Activated gamma-delta T cell treated with Interleukin-2 at 50 U/mL for 16 hours (primary cell): ENCODE results near the gene CSNK1G3.

ENCODE experiments used
- DNase-seq: peaks from one replicate; pipeline ENCODE4 v3.0.0-alpha.2; 2020

The CSNK1G3 gene

DNA sequence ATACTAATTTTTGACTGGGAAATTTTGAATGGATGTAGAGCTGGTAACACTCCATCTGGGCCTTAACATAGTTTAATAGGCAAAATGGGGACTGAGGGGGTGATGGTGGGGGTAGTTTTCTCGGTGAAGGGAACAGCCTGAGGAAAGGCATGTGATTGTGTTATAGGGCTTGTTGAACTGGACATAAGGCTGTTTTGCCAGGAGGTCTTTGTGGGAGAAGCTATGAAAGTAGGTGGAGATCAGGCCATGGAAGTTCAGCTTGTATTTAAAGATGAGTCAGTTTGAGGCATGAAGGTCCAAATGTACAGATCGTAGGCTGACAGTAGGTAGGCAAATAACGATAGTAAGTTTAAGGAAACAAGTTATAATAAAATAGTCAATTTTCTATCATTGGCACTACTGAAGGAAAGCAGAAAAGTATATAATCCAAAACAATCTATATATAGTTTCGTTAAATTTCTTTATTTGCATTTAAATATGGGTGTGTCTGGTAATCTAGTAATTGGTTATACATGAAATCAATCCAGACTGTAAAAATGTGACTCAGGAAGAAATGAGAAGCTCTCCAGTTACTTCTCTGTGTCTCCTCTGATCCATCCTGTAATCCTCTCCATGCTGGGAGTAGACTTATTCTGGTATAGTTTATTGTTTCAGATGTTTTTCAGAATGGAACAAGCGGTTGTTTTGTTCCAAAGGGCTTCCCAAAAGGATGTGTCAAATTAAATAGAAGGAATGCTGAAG, 2.8 kb downstream of the CSNK1G3 start:
- no peak for DNase-seq

DNA sequence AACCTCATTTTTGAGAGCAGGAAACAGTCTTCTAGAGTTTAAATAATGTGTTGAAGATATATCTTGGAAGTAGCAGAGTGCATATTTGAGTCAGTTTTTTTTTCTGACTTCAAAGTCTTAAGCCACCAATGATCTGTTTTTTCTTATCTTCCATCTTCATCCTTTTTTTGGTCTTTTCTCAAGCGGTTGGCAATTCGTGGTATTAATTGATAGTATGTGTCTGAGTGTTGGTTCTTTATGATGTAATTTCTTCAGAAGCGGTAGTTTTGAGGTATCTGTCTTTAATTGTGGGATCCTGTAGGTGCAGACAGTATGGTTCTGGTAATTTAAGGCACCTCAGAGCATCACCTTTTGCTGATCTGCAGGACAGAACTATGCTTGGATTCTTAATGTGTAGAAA, 3.9 kb downstream of the CSNK1G3 start:
- DNase-seq: no peak

DNA sequence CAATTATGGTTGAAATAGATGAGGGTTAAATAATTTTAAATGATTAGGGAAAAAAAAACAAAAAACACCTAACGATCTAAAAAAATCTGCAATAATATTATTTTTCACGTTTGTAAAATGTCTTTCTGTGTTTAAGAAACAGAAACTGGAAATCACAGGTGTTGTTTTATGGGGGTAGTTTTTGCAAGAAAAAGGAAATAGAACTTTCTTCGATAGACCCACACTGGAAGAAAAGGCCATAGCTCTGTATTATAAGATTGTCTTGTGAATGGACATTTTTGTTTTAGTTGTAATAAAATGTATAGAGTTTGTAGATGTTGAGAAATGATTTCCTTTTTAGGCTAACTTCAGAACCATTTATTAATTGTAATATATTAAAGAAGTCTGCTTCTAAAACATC, 5.5 kb downstream of the CSNK1G3 start:
- DNase-seq: no peak

DNA sequence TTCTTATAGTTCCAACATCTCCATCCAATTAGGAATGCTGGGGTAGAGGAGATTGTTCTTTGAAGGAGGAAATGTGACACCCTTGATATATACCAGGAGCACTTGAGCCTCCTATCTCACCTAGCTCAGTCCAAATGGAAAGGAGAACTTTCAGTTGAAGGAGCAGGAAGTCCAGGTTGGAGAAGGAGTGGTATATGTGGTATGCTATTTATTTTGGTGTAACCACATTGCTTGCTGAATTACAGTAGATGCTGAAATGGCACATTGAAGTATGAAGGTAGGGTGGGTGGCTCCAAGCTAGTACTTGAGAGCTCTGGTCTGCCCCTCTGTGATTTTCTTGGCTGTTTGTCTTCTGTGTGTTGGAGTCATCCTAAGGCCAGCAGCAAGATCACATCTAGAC, 6.1 kb downstream of the CSNK1G3 start:
- no peak for DNase-seq

DNA sequence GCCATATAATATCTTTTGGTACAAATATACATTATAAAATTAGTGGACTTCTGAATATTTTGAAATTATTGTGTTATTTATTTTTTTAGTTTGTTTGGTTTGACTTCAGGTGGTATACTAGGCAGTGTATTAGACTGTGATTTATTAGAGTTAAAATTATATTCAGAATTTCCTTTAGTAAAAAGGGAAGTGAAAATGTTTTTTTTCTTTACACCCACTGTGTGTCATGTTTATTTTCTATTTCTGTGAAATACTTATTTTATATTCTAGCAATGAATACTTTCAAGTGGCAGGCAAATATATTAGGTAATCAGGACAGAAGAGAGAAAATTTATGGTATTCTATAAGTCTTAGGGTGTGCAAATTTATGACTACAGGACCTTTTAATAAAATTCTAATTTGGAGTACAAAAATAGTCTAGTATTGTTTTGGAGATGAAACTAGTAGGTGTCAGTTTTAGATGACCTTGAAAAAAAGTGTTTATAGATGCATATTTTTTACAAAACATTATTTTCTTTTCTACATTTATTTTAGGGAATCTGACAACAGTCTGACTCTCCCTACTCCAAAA, 8.8 kb downstream of the CSNK1G3 start:
- DNase-seq: no peak

DNA sequence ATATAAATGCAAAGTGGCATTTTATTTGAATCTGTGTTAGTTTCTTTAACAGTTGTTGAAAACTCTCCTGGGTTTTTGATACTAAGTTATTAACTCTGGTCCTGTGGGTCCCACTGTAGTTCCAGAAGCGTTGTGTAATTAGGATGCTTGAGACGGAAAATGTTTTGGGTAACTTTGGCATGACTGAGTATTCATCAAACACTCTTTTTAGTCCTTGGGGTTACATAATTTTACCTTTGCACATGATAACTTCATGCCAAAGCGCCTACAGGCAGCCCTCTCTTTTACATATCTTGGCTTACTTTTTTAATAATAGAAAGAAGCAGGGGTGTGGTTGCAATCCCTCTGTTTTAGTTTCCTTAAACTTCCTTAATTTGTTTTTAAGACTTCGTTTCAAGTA, 12.2 kb downstream of the CSNK1G3 start:
- DNase-seq: no peak

DNA sequence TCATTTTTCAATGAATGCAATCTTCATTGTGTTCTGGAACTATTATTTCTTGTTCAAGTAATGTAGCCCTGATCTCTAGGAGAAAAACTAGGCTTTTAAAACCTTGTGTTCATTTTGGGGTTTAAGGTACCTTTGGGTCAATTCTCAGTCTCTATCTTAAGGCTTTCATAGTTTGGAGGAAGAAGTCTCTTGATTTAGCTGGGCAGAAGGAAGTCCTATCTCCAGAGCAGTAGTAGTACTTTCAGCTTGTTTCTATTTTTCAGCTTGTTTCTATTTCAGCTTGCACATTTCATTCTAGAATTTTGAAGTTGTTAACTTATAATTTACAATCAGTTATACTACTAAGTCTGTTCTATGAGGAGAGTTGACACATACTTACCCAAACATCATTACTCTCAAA, 15.2 kb downstream of the CSNK1G3 start:
- DNase-seq: no peak

DNA sequence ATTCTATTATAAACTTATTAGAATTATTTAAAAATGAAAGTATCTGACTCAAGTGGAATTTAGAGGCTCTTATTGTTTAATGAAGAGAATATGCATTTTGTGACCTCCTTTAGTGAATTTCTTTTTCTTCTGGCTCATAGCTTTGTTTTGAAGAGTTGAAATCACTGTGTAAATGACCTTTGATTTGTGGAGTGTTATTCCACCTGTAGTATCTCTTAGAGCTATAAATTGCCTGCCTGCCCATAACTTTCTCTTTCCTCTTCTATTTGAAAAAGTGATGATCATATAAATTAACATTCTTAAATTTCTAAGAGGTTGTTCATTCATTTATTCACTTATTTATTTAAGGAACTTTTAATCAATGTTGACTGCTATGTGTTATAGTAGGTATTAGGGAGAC, 16.1 kb downstream of the CSNK1G3 start:
- no peak for DNase-seq

DNA sequence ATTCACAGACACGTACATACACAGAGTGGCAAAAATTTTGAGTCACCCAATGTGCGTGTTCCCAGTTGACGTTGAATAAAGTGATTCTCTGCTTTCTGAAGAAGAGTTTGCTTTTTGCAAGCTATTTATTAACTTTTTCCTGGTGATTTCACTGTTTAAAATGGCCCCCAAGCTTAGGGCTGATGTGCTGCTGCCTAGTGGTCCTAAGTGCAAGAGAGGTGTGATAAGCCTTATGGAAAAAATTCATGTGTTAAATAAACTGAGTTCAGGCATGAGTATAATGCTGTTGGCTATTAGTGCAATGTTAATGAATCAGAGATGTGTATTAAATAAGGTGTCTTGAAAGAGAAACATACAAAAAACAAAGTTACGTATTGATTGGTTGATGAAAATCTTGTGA, 16.9 kb downstream of the CSNK1G3 start:
- DNase-seq: no peak

DNA sequence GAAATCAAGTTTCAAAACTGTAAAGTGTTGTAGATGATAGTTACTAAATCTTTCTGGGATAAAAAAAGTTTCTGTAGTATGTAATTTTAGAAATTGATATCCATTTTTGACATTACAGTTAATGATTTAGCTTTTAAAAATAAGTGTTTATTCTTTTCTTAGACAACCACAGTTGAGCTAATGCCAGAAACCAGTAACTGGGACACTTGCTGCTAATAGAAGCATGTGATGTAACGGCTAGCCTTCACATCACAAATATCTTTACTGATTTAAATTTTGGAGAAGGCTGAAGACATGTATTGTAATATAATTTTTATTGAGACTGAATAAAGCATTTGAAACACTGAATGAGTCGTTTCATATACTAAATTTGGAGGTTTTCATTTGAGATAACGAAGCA, 18.8 kb downstream of the CSNK1G3 start:
- DNase-seq: no peak

DNA sequence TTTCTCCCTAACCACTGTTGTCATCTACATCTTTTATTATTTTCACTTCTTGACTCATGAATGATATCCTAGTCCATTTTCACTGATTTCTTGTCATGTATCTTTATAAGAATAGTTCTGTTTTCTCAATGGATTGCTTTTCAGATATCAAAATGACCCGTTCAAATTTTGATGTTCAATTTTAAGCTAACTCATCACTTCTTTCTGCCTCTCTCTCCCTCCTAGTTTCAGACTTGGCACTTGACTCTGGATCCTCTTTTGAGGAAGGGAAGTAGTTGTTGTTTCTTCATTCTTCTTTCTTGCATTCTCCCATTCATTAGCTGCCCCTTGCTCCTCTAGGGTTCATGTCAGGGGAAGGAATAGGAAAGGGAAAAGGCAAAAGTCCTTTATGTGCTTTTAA, 23.7 kb downstream of the CSNK1G3 start:
- no peak for DNase-seq

DNA sequence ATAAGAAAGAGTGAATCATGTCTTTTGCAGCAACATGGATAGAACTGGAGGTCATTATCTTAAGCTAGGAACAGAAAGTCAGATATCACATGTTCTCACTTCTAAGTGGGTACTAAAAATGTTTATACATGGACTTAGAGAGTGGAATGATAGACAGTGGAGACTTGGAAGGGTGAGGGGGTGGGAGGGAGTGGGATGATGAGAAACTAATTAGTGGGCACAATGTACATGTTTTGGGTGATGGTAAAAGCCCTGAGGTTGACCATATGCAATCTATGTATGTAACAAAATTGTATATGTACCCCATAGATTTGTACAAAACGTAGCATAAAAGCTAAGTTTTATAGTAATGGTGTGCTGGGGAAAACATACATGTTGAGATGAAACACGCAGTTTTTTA, 25.3 kb downstream of the CSNK1G3 start:
- DNase-seq: no peak

DNA sequence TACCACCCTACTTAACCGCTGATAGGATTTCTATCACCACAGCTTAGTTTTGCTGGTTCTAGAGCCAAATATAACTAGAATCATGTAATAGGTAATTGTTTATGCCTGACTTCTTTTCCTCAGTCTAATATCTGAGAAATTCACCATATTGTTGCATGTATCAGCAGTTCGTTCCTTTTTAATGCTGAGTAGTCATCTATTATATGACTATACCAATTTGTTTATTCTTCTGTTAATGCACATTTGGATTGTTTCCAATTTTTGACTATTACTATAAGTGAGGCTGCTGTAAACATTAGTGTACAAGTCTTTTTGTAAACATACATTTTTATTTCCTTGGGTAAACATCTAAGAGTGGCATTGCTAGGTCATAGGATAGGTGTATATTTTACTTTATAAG, 25.9 kb downstream of the CSNK1G3 start:
- no peak for DNase-seq

DNA sequence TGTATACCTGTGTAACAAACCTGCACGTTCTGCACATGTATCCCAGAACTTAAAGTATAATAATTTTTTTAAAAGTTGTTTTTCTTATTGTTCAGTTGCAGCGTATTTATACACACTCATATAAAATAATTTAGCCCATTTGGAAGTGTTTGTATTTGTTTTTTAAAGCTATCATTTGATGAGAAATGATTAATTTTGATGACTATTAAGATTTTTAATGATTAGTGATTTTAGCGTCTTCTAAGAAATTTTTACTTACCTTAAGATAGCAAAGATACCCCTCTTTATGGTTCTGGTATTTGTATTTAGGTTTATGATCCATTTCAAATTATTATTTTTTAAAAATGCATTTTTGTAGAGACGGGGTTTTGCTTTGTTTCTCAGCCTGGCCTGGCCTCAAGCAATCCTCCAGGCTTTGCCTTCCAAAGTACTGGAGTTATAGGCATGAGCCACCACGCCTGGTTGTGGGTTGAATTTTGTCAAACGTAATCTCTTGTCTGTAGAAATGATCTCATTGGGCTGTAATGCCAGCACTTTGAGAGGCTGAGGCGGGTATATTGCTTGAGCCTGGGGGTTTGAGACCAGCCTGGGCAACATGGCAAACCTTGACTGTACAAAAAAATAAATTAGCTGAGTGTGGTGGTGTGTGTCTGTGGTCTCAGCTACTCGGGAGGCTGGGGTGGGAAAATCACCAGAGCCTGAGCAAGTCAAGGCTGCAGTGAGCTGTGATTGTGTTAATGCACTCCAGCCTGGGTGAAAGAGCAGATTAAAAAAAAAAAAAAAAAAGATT, 26.9 kb downstream of the CSNK1G3 start:
- DNase-seq: no peak

DNA sequence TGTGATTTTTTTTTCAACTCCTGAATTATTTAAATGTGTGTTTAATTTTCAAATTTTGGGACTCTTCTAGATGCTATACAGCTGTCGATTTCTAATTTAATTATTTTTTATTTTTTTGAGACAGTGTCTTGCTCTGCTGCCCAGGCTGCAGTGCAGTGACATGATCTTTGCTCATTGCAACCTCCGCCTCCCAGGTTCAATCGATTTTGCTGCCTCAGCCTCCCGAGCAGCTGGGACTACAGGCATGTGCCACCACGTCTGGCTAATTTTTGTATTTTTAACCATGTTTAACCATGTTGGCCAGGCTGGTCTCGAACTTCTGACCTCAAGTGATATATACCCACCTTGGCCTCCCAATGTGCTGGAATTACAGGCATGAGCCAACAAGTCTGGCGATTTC, 28.6 kb downstream of the CSNK1G3 start:
- DNase-seq: no peak

DNA sequence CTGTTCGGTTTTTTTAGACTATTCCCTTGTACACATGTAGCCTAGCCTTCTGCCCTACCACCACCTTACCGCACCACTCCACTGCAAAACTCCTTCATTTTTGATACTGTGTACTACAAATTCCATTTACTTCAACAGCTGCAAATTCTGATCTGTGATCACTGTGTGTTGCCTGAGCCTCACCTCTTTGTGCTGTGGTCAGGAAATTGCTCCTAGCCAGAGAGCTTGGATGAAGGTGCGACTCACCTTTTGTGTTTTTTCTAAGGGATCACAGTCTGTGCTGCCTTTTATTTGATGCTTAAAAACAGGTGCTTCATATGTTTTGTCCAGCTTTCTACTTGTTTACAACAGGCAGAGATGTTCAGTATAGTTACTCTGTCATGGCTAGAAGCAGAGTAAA, 31.5 kb downstream of the CSNK1G3 start:
- DNase-seq: no peak

DNA sequence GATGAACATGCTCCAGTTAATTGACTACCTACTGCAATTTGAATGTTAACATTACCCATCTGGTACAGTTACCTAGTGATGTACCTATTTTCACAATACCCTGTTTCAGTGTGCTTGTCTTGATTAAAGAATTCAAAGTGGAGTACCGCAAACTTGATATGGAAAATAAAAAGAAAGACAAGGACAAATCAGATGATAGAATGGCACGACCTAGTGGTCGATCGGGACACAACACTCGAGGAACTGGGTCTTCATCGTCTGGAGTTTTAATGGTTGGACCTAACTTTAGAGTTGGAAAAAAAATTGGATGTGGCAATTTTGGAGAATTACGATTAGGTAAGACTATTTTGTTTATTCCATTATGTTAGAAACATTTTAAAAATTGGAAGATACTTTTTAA, 33.5 kb downstream of the CSNK1G3 start:
- DNase-seq: no peak

DNA sequence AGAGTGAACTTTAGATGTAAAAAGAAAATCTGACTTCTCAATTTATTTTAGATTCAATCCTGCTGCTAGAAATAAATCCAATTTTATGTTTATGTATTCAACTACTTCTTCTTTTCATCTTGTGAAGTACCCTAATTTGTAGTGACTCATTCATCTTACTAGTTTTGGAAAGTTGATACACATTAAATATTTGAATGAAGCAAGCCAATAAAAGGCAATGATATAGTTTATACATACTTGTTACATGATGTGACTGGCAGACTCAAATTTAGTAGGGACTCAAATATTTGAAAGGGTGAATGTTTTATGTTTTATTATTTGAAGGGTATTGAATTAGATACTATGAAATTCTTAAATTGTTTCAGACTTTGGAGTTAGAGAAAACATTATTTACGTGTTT, 34.7 kb downstream of the CSNK1G3 start:
- no peak for DNase-seq

DNA sequence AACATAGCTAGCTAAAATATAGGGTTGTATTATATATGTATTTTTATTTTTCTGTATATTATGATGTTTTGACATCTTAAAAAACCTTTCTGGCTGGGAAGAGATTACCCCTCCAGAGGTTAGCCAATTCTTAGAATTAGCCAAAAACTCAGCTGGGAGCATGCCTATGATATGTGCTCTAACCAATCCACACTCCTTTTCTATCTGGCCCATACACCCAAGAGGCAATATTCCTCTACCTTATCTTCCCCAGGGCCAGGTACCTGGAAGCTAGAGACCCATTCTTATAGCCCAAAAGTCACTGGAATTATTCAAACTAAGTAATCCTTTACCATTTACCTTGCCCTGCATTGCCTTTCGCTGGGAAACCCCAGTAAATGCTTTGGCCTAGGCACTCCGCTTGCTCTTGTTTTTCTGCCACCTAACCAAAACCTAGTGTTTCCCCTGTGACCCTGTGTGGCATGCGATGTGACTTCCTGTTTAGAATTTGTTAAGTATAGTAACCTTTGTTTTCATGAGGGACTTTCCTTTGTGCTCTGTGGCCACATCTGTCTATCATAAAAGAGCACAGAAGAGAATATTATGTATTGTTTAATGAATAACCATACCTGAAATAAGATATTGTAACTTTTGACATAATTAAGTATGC, 37.4 kb downstream of the CSNK1G3 start:
- DNase-seq: peak; percentile 63

DNA sequence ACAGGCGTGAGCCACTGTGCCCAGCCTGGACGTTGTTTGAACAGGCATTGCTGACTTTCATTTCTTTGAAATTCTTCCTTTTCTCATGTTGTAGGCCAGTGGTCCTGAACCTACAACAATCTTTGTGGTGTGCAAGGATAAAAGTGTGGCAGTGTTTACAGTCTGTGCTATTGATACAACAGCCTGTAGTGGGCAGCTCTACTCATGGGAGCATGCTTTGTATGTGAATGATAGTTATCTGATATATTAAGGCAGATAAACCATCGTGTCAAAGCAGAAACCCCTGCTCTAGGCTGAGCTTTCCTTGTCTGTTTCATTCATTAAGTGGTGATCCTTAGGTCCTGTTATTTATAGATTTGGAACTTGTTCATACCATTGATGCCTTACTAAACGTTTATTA, 42.6 kb downstream of the CSNK1G3 start:
- no peak for DNase-seq

DNA sequence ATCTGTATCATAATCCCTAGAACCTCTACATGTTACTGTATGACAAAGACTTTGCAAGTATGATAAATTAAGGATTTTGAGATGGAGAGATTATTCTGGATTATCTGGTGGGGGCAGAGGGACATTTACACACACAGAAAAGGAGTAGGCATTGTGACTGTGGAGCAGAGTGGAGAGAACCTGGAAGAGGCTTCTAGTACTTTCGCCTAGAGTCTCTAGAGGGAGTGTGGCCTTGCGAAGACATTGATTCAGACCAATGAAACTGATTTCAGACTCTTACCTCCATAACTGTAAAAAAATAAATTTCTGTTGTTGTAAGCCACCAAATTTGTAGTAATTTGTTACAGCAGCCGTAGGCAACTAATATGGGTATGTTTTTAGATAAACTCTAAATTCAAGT, 45.9 kb downstream of the CSNK1G3 start:
- DNase-seq: no peak

DNA sequence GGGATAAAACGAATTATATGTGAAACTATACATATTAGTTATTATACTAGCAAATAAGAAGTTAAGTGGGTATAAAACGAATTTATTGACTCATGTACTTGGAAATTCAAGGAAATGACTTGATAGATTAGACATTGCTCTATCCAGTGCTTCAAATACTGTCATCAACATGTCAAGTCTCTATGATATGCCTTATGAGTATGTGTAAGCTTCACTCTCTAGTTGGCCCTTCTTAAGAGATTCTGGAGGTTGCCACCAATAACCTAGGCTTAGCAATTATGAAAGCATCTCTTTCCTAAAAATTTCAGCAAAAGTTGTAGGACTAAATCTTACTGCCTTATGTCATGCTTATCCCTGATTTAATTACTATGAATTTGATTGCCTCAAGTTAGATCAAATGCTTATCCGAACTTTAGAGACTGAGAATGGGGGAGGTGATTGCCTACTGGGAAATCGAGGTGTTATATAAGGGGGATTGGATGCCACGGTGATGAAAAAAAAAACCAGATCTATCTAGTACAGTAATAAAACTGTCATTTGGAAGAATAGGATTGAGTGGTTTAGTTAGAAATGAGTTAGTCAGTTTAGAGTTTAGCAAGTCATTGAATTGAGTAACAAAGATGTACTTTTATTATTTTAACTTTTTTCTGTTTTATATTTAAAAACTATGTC, 46.9 kb downstream of the CSNK1G3 start:
- DNase-seq: no peak

DNA sequence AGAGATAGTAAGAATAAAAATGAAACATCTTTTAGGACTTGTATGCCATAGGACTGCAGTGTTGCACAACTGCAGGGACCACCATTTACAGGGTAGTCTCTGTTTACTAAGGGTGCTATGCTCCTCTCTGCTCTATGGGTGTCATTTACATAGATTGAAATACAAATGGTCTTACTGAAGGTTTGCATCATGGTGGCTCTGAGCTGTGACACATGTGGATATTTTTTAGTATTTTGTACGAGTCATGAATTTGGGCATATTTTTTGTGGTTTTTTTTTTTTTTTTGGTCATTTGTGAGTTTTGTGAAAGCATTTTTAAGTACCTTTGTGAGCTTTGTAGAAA, 47.4 kb downstream of the CSNK1G3 start:
- no peak for DNase-seq
